Measurements from ENCODE around the gene PNLIP.

- TF ChIP-seq CTCF (conservative IDR thresholded peaks at IDR 0.05) (no peak), ZFX (IDR thresholded peaks at IDR 0.05) (no peak)
Observed at GRCh38 chr10:116557305-116557880, 11.7 kb downstream of the PNLIP start.

Measured in C4-2B (cell line).